Measurements from ENCODE around the gene CTXND2.

DNA sequence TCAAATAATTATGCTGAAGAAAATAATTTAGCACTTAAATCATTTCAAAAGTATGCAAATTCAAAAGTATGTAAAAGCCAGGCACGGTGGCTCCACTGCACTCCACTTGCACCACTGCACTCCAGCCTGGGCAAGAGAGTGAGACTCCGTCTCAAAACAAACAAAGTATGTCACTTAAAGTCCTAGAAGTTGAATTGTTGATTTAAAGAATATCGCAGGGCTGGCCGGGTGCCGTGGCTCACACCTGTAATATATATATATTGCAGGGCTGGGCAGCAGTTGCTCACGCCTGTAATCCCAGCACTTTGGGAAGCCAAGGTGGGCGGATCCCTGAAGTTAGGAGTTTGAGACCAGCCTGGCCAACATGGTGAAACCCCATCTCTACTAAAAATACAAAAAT, 30.5 kb downstream of the CTXND2 start:
- TF ChIP-seq, protein P1, sequence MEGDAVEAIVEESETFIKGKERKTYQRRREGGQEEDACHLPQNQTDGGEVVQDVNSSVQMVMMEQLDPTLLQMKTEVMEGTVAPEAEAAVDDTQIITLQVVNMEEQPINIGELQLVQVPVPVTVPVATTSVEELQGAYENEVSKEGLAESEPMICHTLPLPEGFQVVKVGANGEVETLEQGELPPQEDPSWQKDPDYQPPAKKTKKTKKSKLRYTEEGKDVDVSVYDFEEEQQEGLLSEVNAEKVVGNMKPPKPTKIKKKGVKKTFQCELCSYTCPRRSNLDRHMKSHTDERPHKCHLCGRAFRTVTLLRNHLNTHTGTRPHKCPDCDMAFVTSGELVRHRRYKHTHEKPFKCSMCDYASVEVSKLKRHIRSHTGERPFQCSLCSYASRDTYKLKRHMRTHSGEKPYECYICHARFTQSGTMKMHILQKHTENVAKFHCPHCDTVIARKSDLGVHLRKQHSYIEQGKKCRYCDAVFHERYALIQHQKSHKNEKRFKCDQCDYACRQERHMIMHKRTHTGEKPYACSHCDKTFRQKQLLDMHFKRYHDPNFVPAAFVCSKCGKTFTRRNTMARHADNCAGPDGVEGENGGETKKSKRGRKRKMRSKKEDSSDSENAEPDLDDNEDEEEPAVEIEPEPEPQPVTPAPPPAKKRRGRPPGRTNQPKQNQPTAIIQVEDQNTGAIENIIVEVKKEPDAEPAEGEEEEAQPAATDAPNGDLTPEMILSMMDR (IDR thresholded peaks at IDR 0.05; ENCODE audit: extremely low read depth in 1 of 2, insufficient read depth in 1 of 2, low read depth in 1 of 2, low read length in 2 of 2): no peak
- no peak for TF ChIP-seq POLR2A (IDR thresholded peaks at IDR 0.05; ENCODE audit: low read depth, low read length)
- no peak for TF ChIP-seq EZH2 (IDR thresholded peaks at IDR 0.05; ENCODE audit: borderline replicate concordance, low read depth, low read length, severe bottlenecking)
- no peak for TF ChIP-seq POLR2AphosphoS5 (IDR thresholded peaks at IDR 0.05; ENCODE audit: insufficient read depth, low read depth, low read length)

Data from endothelial cell of umbilical vein (primary cell).